GM12801 (cell line): ENCODE measurements around the gene NUDT6.

ENCODE experiments used
- CTCF ChIP-seq: IDR thresholded peaks from one replicate; pipeline ENCODE4 v1.5.1; 2011; ENCODE audit warnings: control low read depth; ENCODE audit not compliant: insufficient read length; ENCODE audit errors: extremely low read depth

Gene NUDT6

GRCh38 chr4:122928930-122929329 is 6.5 kb upstream of the NUDT6 start:
- TF ChIP-seq CTCF: no peak

GRCh38 chr4:122922877-122923511 is 597 bp upstream of the NUDT6 start:
- TF ChIP-seq CTCF: no peak

- TF ChIP-seq CTCF: no peak
These were observed 1.1 kb downstream of the NUDT6 start for GRCh38 chr4:122921300-122921699.

DNA sequence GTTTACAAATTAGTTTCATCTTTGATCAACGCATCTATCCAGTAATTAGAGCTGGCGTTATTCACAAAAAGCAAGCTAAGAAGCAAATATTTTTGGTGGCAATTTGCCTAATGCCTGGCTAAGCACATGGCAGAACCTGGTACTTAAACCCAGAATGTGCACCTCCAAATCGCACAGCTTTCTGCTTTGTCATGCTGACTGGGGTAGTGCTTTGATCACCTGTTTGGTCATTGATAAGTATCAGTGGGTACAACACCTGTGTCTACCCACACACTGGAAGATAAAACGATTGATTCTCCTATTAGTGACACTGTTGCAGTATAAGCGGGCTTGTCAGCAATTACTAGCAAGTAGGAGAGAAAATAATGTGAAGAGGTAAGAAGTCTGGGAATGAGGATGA is 1.9 kb downstream of the NUDT6 start:
- TF ChIP-seq CTCF: no peak

DNA sequence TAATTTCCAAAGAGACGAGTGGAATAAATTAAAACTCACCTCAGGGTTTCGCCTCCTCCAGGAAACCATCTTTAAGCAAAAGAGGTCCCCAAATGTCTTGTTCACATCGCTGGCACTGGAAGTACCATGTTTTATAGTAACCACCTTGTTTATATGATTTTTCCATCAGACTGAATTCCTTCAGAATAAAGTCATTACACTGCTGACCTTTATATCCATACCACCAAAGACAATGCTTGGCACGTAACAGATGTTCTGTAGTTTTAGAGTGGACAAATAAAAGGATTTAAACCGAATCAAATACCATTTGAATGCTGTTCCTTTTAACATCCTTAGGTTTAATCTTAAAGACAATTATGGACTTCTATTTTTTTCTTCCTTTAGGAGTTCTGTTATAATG is 4.7 kb downstream of the NUDT6 start:
- TF ChIP-seq CTCF: no peak

DNA sequence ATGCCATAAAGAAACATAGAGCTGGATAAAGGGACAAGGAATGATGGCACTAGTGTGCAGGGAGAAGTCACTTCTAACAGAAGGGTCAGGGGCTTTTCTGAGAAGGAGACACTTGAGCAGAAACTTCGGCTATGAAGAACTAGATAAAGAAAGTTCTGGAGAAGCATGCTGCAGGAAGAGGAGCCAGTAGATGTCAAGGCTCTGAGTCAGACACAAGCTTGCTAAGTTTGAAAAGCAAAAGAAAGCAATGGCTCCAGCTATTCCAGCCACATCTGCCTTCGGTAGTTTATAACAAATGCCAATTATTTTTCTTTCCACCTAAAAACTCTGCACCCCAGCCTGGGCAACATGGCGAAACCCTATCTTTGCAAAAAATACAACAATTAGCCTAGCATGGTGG is 7.5 kb downstream of the NUDT6 start:
- no peak for TF ChIP-seq CTCF

DNA sequence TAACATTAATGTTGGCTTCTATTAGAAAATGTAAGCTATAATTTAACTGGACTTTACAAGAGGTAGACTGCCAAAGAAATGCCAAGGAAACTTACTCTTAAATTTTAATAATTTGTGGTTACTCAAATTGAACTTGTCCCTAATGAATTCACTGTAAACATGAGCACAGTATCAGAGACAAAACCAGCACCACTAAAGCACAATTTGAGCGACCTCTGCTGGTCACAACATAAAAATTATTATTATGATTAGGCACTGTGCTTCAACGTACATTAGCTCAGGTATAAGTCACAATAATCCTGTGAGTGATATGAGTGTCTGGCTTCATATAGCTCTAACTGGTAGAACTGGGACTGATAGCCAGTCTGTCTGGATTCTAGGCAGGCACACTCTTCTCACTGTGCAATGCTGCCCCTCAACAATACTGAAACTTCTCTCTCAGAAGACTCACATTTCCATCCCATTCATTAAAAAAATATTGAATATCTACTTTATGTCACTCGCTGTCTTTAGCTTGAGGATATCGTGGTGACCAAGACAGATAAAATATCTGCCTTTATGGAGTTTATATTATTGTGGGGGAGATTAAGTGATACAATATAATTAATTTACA is 8.0 kb downstream of the NUDT6 start:
- TF ChIP-seq CTCF: no peak
